ENCODE results near the gene FRRS1L. TPM values are rescaled to one million over a fixed set of nuclear protein-coding genes. Genes with fewer than 3 reads are reported as not detected.

The FRRS1L gene
- total and polyA plus RNA-seq, 2 donors (not counting 1 experiment from before 2014, with no cell fraction given) = 0.08 to 0.17 TPM

DNA sequence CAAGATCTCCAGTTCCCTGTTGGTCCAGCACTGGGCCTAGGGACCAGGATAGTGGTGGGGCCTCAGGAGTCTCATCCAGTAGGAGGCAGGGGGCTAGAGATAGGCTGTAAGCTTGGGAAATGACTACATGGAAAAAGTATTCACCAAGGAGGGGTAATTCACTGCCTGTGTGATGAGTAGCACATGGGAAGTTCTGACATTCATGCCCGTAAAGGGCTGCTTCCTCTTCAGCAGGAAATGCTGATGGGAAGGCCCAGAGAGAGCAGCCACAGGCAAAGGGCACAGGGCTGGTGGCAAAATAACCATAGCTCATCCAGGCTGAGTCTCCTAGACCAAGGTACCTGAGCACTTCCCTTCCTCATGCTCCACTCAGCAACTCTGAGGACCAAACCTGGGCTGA lies 23.1 kb upstream of the FRRS1L start:
- Histone ChIP-seq H3K4me2 (ENCODE audit: extremely low read depth, insufficient read depth, low read length) (no peak overlapping the region), H3K4me3 (replicated peaks in 1 of 4; ENCODE audit: control extremely low read depth in 1 of 4, insufficient read depth in 1 of 4, low read depth in 3 of 4, low read length in 4 of 4) (no peak overlapping the region), H3K27me3 (ENCODE audit: control insufficient read depth, insufficient read depth, low read length) (no peaks in the 10 kb centered on the region), H3K27ac (ENCODE audit: insufficient read depth, low read length) (no peak overlapping the region), H3K9me3 (ENCODE audit: control insufficient read depth, insufficient read depth, low read depth, low read length) (no peaks in the 10 kb centered on the region), H3K36me3 (ENCODE audit: control insufficient read depth, insufficient read depth, low read length) (no peaks in the 10 kb centered on the region), H2AFZ (ENCODE audit: low read length) (no peak overlapping the region), H4K20me1 (ENCODE audit: control insufficient read depth, extremely low read depth, insufficient read depth, low read length) (no peaks in the 10 kb centered on the region), H3K79me2 (ENCODE audit: control insufficient read depth, insufficient read depth, low read length) (no peaks in the 10 kb centered on the region), H3K4me1 (ENCODE audit: control insufficient read depth, extremely low read depth, insufficient read depth, low read length) (no peaks in the 10 kb centered on the region), H3K9ac (ENCODE audit: insufficient read depth, low read length) (no peak overlapping the region)
- DNase-seq (ENCODE audit: low read depth in 2 of 2) = peak in 1 of 2 donors; percentile 41
- no peak for TF ChIP-seq CTCF (conservative IDR thresholded peaks at IDR 0.05 in 1 of 2, IDR thresholded peaks at IDR 0.05 in 1 of 2; ENCODE audit: low read depth in 1 of 2, low read length in 2 of 2)

DNA sequence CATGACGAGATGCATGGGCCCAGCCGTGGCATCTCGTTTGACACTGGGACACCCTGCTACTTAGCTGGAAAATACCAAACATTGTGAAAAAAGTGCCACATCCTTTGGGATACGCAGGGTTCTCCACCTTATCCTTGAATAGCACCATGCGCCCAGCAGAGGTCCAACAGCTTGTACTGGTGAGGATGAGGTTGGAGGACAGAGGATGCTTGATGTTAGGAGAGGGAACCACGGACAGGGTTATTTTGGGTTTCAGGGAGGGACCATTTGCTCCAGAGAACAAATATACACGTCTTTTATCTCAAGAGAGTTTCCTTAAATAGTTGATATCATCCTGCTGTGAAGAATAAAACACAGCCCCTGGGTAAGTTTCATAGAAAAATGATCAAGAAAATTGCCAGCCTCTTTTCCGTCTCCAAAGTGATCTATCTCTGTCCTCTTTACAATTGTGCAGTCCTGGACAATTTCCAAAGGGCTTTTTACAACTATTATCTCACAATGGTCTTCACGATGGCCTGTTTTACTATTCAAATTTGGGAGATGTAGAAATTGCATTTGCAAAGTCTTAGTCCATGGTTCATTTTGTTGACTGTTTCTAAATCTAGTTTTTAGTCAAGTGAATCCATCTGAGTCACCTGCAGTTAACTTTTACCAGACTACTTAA lies 19.9 kb upstream of the FRRS1L start:
- no peak overlapping the region for H3K9ac ChIP-seq (ENCODE audit: insufficient read depth, low read length)
- TF ChIP-seq CTCF (conservative IDR thresholded peaks at IDR 0.05 in 1 of 2, IDR thresholded peaks at IDR 0.05 in 1 of 2; ENCODE audit: low read depth in 1 of 2, low read length in 2 of 2) (no peak), EZH2 (IDR thresholded peaks at IDR 0.05; ENCODE audit: low read length, missing control alignments) (no peak)
- no peaks in the 10 kb centered on the region for H3K4me1 ChIP-seq (ENCODE audit: control insufficient read depth, extremely low read depth, insufficient read depth, low read length)
- H3K27me3 ChIP-seq (ENCODE audit: control insufficient read depth, insufficient read depth, low read length) = no peaks in the 10 kb centered on the region
- H2AFZ ChIP-seq (ENCODE audit: low read length) = no peak overlapping the region
- H3K4me3 ChIP-seq (replicated peaks in 1 of 4; ENCODE audit: control extremely low read depth in 1 of 4, insufficient read depth in 1 of 4, low read depth in 3 of 4, low read length in 4 of 4) = no peak overlapping the region
- no peaks in the 10 kb centered on the region for H3K9me3 ChIP-seq (ENCODE audit: control insufficient read depth, insufficient read depth, low read depth, low read length)
- H3K79me2 ChIP-seq (ENCODE audit: control insufficient read depth, insufficient read depth, low read length) = no peaks in the 10 kb centered on the region
- H3K36me3 ChIP-seq (ENCODE audit: control insufficient read depth, insufficient read depth, low read length) = no peaks in the 10 kb centered on the region
- H3K27ac ChIP-seq (ENCODE audit: insufficient read depth, low read length) = no peak overlapping the region
- no peak overlapping the region for H3K4me2 ChIP-seq (ENCODE audit: extremely low read depth, insufficient read depth, low read length)
- DNase-seq (ENCODE audit: low read depth in 2 of 2) = no peak
- H4K20me1 ChIP-seq (ENCODE audit: control insufficient read depth, extremely low read depth, insufficient read depth, low read length) = no peaks in the 10 kb centered on the region

GRCh38 chr9:109182940-109183798 lies 16.1 kb upstream of the FRRS1L start:
- H3K9ac ChIP-seq (ENCODE audit: insufficient read depth, low read length) = no peak overlapping the region
- TF ChIP-seq CTCF (conservative IDR thresholded peaks at IDR 0.05 in 1 of 2, IDR thresholded peaks at IDR 0.05 in 1 of 2; ENCODE audit: low read depth in 1 of 2, low read length in 2 of 2) (peak; percentile 41 to 65), EZH2 (IDR thresholded peaks at IDR 0.05; ENCODE audit: low read length, missing control alignments) (no peak)
- no peak overlapping the region for H3K4me3 ChIP-seq (replicated peaks in 1 of 4; ENCODE audit: control extremely low read depth in 1 of 4, insufficient read depth in 1 of 4, low read depth in 3 of 4, low read length in 4 of 4)
- H2AFZ ChIP-seq (ENCODE audit: low read length) = no peak overlapping the region
- H3K27ac ChIP-seq (ENCODE audit: insufficient read depth, low read length) = no peak overlapping the region
- no peaks in the 10 kb centered on the region for H3K4me1 ChIP-seq (ENCODE audit: control insufficient read depth, extremely low read depth, insufficient read depth, low read length)
- no peaks in the 10 kb centered on the region for H3K79me2 ChIP-seq (ENCODE audit: control insufficient read depth, insufficient read depth, low read length)
- peak; percentile 23 to 35 for DNase-seq (ENCODE audit: low read depth in 2 of 2)
- no peaks in the 10 kb centered on the region for H3K36me3 ChIP-seq (ENCODE audit: control insufficient read depth, insufficient read depth, low read length)
- no peaks in the 10 kb centered on the region for H4K20me1 ChIP-seq (ENCODE audit: control insufficient read depth, extremely low read depth, insufficient read depth, low read length)
- H3K27me3 ChIP-seq (ENCODE audit: control insufficient read depth, insufficient read depth, low read length) = peaks cover 6% of the 10 kb centered on the region
- no peaks in the 10 kb centered on the region for H3K9me3 ChIP-seq (ENCODE audit: control insufficient read depth, insufficient read depth, low read depth, low read length)
- no peak overlapping the region for H3K4me2 ChIP-seq (ENCODE audit: extremely low read depth, insufficient read depth, low read length)
